GM12864 (cell line): Measurements from ENCODE around the gene TIGD7.
A peak's percentile ranks its signal among the peaks of the same experiment; 100 is the strongest.

Source experiments
- DNase-seq: peaks from one replicate; pipeline ENCODE4 v3.0.0-alpha.2; 2011; ENCODE audit warnings: low read depth
- H3K4me3 ChIP-seq: 2 replicates; pipeline ENCODE4 v1.5.1; 2011; ENCODE audit warnings: mild to moderate bottlenecking, low read depth, low read length, control low read depth
- TF ChIP-seq, protein P1 (sequence below): IDR thresholded peaks from 2 replicates; pipeline ENCODE4 v1.5.1; 2011; ENCODE audit warnings: low read depth, mild to moderate bottlenecking, moderate library complexity, low read length, control low read depth, inconsistent platforms; ENCODE audit errors: missing control alignments

Gene TIGD7

DNA sequence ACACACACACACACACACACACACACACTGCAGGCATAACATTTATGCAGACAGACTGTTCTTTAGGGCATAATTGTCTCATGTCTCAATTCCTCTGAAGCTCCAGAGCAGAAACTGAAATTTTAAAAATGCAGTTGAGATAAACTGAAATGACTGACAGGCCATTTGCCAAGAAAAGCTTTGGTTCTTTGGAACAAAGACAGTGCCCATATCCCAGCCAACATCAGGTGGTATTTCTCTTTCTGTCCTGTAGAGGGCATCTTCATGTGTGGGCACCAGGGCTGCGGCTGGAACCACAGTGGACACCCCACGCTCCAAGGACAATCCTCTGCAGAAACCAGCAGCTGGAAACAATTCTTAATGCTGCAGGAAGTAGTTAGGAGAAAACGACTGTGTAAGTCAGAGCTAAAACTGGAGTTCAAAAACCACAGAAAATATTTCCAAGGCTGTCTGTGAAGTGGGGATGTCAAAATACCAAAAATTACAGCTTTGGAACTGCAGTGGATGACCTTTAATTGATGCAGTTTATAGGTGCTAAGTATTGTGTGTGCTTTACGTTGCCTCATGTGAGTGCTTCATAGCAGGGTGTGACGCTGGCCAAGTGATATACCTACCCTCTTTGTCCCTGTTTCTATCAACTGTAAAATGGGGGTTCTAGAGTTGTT is 38.2 kb downstream of the TIGD7 start:
- TF ChIP-seq, protein P1, sequence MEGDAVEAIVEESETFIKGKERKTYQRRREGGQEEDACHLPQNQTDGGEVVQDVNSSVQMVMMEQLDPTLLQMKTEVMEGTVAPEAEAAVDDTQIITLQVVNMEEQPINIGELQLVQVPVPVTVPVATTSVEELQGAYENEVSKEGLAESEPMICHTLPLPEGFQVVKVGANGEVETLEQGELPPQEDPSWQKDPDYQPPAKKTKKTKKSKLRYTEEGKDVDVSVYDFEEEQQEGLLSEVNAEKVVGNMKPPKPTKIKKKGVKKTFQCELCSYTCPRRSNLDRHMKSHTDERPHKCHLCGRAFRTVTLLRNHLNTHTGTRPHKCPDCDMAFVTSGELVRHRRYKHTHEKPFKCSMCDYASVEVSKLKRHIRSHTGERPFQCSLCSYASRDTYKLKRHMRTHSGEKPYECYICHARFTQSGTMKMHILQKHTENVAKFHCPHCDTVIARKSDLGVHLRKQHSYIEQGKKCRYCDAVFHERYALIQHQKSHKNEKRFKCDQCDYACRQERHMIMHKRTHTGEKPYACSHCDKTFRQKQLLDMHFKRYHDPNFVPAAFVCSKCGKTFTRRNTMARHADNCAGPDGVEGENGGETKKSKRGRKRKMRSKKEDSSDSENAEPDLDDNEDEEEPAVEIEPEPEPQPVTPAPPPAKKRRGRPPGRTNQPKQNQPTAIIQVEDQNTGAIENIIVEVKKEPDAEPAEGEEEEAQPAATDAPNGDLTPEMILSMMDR = peak; percentile 47
- no peak for DNase-seq
- no peak overlapping the region for H3K4me3 ChIP-seq

- TF ChIP-seq, protein P1 = peak; percentile 43
- peak; percentile 90 for DNase-seq
- H3K4me3 ChIP-seq = peak overlapping the region; percentile 63
Observed at GRCh38 chr16:3264137-3265036, 40.8 kb downstream of the TIGD7 start.

DNA sequence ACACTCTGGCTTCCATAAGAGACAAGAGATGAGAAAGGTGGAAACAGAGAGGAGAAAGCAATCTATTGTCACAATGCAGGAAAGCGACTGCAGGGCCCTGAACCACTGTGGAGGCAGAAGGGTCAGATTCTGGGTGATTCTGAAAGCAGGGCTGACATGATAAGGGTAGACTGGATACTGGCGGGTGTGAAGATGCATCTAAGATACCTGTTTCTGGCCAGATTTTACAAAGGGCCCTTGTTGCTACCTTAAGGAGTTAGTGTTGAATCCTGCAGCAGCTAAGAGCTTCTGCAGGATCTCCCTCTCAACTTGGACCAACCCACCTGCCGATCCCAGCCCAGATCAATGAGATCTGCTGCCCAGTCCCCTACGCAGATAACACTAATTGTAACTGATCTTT is 42.7 kb downstream of the TIGD7 start:
- DNase-seq = no peak
- H3K4me3 ChIP-seq = no peak overlapping the region
- TF ChIP-seq, protein P1 = no peak

DNA sequence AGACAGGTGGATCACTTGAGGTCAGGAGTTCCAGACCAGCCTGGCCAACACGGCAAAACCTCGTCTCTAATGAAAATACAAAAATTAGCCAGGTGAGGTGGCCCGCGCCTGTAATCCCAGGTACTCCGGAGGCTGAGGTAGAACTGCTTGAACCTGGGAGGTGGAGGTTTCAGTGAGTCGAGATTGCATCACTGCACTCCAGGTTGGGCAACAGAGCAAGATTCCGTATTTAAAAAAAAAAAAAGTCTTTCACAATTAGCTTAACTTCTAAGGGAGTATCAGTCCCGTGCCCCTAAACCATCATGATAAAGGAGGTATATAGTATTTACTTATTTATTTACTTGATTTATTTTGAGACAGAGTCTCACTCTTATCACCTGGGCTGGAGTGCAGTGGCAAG is 45.4 kb downstream of the TIGD7 start:
- TF ChIP-seq, protein P1 = no peak
- DNase-seq = no peak
- no peak overlapping the region for H3K4me3 ChIP-seq

- no peak for DNase-seq
- H3K4me3 ChIP-seq = no peak overlapping the region
- TF ChIP-seq, protein P1 = no peak
Observed at GRCh38 chr16:3256866-3257465, 48.3 kb downstream of the TIGD7 start.

GRCh38 chr16:3256146-3256865 is 48.9 kb downstream of the TIGD7 start, which contains the start of gene MEFV:
MEFV (minus strand) TSS chr16:3256633; CDS start chr16:3256587, 46 bp downstream.
- H3K4me3 ChIP-seq = no peak within 1 kb of the TSS
- TF ChIP-seq, protein P1 = no peak
- no peak for DNase-seq
